ENCODE data around the gene SLC26A11.

Gene SLC26A11

DNA sequence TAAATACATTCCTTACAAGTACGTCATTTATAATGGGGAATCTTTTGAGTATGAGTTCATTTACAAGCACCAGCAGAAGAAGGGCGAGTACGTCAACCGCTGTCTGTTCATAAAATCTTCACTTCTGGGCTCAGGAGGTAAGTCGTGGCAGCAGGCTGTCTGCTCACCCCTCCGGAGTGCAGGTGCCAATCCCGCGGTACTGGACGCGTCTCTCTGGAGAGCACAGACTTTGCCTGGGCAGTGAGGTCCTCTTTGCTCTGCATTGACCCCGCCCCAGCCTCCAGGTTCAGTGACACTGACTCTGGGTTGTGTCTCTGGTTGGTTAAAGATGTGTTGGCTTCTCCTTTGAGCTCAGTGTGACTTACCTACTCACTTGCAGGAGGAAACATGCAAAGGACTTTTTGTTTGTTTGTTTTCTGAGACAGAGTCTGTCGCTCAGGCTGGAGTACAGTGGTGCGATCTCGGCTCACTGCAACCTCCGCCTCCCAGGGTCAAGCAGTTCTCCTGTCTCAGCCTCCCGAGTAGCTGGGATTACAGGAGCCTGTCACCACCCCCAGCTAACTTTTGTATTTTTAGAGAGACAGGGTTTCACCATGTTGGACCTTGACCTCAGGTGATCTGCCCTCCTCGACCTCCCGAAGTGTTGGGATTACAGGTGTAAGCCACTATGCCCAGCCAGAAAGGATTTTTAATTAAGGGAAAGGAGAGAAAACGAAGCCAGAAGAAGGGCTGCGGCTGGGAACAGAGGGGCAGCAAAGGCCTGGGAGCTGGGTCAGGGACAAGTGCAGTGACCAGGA, 71.7 kb downstream of the SLC26A11 start:
- H3K4me1 ChIP-seq (ENCODE audit: control insufficient read depth, low read length), result no peaks in the 10 kb centered on the region
- no peaks in the 10 kb centered on the region for H4K20me1 ChIP-seq (ENCODE audit: control insufficient read depth, insufficient read depth, low read depth, low read length)
- H3K27me3 ChIP-seq (ENCODE audit: control insufficient read depth, low read length), result no peaks in the 10 kb centered on the region
- H3K4me3 ChIP-seq (ENCODE audit: low read length), result no peak overlapping the region
- H3K27ac ChIP-seq (ENCODE audit: low read depth, low read length), result no peak overlapping the region
- H3K9me2 ChIP-seq (replicated peaks; ENCODE audit: control insufficient read depth, low read length), result no peaks in the 10 kb centered on the region
- no peak for TF ChIP-seq EZH2phosphoT487 (IDR thresholded peaks at IDR 0.05; ENCODE audit: borderline replicate concordance, low read length)
- no peak overlapping the region for H3K4me2 ChIP-seq (ENCODE audit: low read length)
- no peaks in the 10 kb centered on the region for H3F3A ChIP-seq (ENCODE audit: control insufficient read depth, insufficient read depth)
- H3K79me2 ChIP-seq (ENCODE audit: control insufficient read depth, low read length), result no peaks in the 10 kb centered on the region
- H3K36me3 ChIP-seq (ENCODE audit: control insufficient read depth, low read length), result no peaks in the 10 kb centered on the region
- H3K9me3 ChIP-seq (ENCODE audit: control insufficient read depth, insufficient read depth, low read length), result no peaks in the 10 kb centered on the region

DNA sequence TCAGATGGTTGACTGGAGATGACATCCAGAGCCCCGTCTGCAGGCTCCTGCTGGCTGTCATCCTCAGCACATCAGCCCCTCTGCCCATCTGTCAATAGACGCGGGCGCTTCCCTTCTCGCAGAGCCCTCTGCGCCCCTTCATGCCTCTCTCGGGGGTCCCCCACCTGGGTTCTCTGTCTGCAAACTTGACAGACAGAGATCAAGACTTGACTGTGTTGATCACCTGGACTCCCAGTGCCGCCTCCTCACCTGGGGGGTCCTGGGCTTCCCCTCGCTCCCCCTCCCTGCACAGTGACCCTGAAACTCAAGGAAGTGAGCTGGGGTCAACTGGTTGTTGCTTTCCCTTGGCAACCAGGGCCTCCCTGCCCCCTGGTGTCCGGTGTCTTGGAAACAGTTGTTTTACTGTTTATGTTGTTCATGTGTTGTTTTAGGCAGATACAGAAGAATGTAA, 72.3 kb downstream of the SLC26A11 start:
- H3K36me3 ChIP-seq (ENCODE audit: control insufficient read depth, low read length), result no peaks in the 10 kb centered on the region
- H3K9me3 ChIP-seq (ENCODE audit: control insufficient read depth, insufficient read depth, low read length), result no peaks in the 10 kb centered on the region
- no peaks in the 10 kb centered on the region for H3K79me2 ChIP-seq (ENCODE audit: control insufficient read depth, low read length)
- no peaks in the 10 kb centered on the region for H3K4me1 ChIP-seq (ENCODE audit: control insufficient read depth, low read length)
- no peak overlapping the region for H3K4me2 ChIP-seq (ENCODE audit: low read length)
- no peaks in the 10 kb centered on the region for H3K27me3 ChIP-seq (ENCODE audit: control insufficient read depth, low read length)
- H4K20me1 ChIP-seq (ENCODE audit: control insufficient read depth, insufficient read depth, low read depth, low read length), result no peaks in the 10 kb centered on the region
- no peaks in the 10 kb centered on the region for H3F3A ChIP-seq (ENCODE audit: control insufficient read depth, insufficient read depth)
- TF ChIP-seq EZH2phosphoT487 (IDR thresholded peaks at IDR 0.05; ENCODE audit: borderline replicate concordance, low read length) (no peak), CTCF (IDR thresholded peaks at IDR 0.05; ENCODE audit: low read depth, low read length, poor library complexity, severe bottlenecking) (no peak)
- no peak overlapping the region for H3K27ac ChIP-seq (ENCODE audit: low read depth, low read length)
- H3K4me3 ChIP-seq (ENCODE audit: low read length), result no peak overlapping the region
- H3K9me2 ChIP-seq (replicated peaks; ENCODE audit: control insufficient read depth, low read length), result no peaks in the 10 kb centered on the region

- H3K4me2 ChIP-seq (ENCODE audit: low read length), result no peak overlapping the region
- H3K9me2 ChIP-seq (replicated peaks; ENCODE audit: control insufficient read depth, low read length), result no peaks in the 10 kb centered on the region
- no peaks in the 10 kb centered on the region for H3K79me2 ChIP-seq (ENCODE audit: control insufficient read depth, low read length)
- no peaks in the 10 kb centered on the region for H3K9me3 ChIP-seq (ENCODE audit: control insufficient read depth, insufficient read depth, low read length)
- H3K4me1 ChIP-seq (ENCODE audit: control insufficient read depth, low read length), result no peaks in the 10 kb centered on the region
- H3K27me3 ChIP-seq (ENCODE audit: control insufficient read depth, low read length), result no peaks in the 10 kb centered on the region
- TF ChIP-seq EZH2phosphoT487 (IDR thresholded peaks at IDR 0.05; ENCODE audit: borderline replicate concordance, low read length), result no peak
- no peak for TF ChIP-seq CTCF (IDR thresholded peaks at IDR 0.05; ENCODE audit: low read depth, low read length, poor library complexity, severe bottlenecking)
- no peaks in the 10 kb centered on the region for H3F3A ChIP-seq (ENCODE audit: control insufficient read depth, insufficient read depth)
- no peak overlapping the region for H3K27ac ChIP-seq (ENCODE audit: low read depth, low read length)
- no peak overlapping the region for H3K4me3 ChIP-seq (ENCODE audit: low read length)
- no peaks in the 10 kb centered on the region for H3K36me3 ChIP-seq (ENCODE audit: control insufficient read depth, low read length)
- H4K20me1 ChIP-seq (ENCODE audit: control insufficient read depth, insufficient read depth, low read depth, low read length), result no peaks in the 10 kb centered on the region
Observed at GRCh38 chr17:80294210-80294609, 74.0 kb downstream of the SLC26A11 start.

GRCh38 chr17:80294653-80295052, 74.4 kb downstream of the SLC26A11 start:
- Histone ChIP-seq H3K4me3 (ENCODE audit: low read length) (no peak overlapping the region), H3K27me3 (ENCODE audit: control insufficient read depth, low read length) (no peaks in the 10 kb centered on the region), H3K4me2 (ENCODE audit: low read length) (no peak overlapping the region), H3K9me3 (ENCODE audit: control insufficient read depth, insufficient read depth, low read length) (no peaks in the 10 kb centered on the region), H4K20me1 (ENCODE audit: control insufficient read depth, insufficient read depth, low read depth, low read length) (no peaks in the 10 kb centered on the region), H3K36me3 (ENCODE audit: control insufficient read depth, low read length) (no peaks in the 10 kb centered on the region), H3K79me2 (ENCODE audit: control insufficient read depth, low read length) (no peaks in the 10 kb centered on the region), H3K9me2 (replicated peaks; ENCODE audit: control insufficient read depth, low read length) (no peaks in the 10 kb centered on the region), H3K27ac (ENCODE audit: low read depth, low read length) (no peak overlapping the region), H3F3A (ENCODE audit: control insufficient read depth, insufficient read depth) (no peaks in the 10 kb centered on the region), H3K4me1 (ENCODE audit: control insufficient read depth, low read length) (no peaks in the 10 kb centered on the region)
- TF ChIP-seq CTCF (IDR thresholded peaks at IDR 0.05; ENCODE audit: low read depth, low read length, poor library complexity, severe bottlenecking) (no peak), EZH2phosphoT487 (IDR thresholded peaks at IDR 0.05; ENCODE audit: borderline replicate concordance, low read length) (no peak)

Measured in DOHH2 (cell line).